SIG-M5 treated with dmso at 0.1 percent for 504 hours (cell line): ENCODE measurements around the gene DNAH11.
A peak's percentile ranks its signal among the peaks of the same experiment; 100 is the strongest.
"Not testable (repeated sequence)": the region's sequence is repeated elsewhere in the genome, so short reads cannot be mapped to it uniquely, and the experiment has no call there.

ENCODE experiments used
- DNase-seq: peaks from one replicate; lab custom pipeline; 2025; ENCODE audit not compliant: unreplicated experiment; lab: John Stamatoyannopoulos, UW

Gene DNAH11, protein sequence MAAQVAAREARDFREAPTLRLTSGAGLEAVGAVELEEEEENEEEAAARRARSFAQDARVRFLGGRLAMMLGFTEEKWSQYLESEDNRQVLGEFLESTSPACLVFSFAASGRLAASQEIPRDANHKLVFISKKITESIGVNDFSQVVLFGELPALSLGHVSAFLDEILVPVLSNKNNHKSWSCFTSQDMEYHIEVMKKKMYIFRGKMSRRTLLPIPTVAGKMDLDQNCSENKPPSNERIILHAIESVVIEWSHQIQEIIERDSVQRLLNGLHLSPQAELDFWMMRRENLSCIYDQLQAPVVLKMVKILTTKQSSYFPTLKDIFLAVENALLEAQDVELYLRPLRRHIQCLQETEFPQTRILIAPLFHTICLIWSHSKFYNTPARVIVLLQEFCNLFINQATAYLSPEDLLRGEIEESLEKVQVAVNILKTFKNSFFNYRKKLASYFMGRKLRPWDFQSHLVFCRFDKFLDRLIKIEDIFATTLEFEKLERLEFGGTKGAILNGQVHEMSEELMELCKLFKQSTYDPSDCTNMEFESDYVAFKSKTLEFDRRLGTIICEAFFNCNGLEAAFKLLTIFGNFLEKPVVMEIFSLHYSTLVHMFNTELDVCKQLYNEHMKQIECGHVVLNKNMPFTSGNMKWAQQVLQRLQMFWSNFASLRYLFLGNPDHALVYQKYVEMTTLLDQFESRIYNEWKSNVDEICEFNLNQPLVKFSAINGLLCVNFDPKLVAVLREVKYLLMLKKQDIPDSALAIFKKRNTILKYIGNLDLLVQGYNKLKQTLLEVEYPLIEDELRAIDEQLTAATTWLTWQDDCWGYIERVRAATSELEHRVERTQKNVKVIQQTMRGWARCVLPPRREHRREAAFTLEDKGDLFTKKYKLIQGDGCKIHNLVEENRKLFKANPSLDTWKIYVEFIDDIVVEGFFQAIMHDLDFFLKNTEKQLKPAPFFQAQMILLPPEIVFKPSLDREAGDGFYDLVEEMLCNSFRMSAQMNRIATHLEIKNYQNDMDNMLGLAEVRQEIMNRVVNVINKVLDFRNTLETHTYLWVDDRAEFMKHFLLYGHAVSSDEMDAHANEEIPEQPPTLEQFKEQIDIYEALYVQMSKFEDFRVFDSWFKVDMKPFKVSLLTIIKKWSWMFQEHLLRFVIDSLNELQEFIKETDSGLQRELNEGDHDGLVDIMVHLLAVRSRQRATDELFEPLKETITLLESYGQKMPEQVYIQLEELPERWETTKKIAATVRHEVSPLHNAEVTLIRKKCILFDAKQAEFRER (N-terminal part only)

GRCh38 chr7:21542891-21543527, at the start of gene DNAH11:
TSS of gene DNAH11 (plus strand) at chr7:21543039. CDS start at chr7:21543246, 207 bp downstream.
- no peak for DNase-seq

GRCh38 chr7:21495731-21496130, 47.1 kb upstream of the DNAH11 start:
- DNase-seq, result no peak

GRCh38 chr7:21497072-21497471, 45.8 kb upstream of the DNAH11 start:
- DNase-seq, result no peak

DNA sequence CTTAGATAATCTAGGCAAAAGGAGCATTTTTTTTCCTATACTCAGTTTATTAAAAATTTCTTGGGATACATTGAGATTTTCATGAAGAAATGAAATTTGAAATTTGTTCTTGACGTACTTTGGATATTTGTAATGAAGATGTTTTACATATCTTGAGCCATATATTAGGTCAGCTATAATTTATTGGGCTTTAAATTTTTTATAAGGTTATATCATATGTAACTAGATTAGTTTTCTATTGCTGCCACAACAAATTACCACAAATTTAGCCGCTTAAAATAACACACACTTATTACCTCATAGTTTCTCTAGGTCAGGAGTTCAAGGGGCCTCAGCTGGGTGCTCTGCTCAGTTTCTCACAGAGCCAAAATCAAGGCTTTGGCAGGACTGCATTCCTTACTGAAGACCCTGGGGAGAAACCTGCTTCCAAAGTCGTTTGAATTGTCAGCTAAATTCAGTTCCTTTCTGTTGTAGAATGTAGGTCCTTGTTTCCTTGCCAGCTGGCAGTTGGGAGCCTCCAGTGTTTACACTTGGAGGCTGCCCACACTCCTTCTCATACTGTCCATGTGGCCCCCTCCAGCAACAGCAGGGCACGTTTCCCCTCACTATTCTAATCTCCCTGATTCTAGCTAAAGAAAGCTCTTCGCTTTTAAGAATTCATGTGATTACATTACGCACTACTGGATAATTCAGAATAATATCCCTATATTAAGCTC, 42.6 kb upstream of the DNAH11 start:
- DNase-seq, result no peak

DNA sequence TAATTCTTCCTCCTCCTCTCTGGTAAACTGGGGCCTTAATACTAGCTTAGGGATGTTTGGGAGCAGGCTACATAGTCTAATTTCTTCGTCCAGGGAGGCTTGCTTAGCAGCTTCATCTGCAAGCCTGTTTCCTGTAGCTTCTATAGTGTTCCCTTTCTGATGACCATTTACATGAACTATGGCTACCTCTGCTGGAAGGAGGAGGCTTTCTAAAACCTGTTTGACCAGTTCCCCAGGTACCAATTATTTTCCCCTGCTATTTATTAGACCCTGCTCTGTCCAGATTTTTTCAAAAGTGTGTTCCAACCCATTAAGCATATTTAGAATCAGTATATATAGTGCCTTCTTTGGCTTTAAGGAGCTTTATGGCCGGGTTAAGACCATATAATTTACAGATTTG, 38.8 kb upstream of the DNAH11 start:
- peak; percentile 28 for DNase-seq

- DNase-seq, result peak; percentile 20
Observed at GRCh38 chr7:21507627-21508343, 35.1 kb upstream of the DNAH11 start.

- no peak for DNase-seq
Observed at GRCh38 chr7:21508538-21508937, 34.3 kb upstream of the DNAH11 start.

DNA sequence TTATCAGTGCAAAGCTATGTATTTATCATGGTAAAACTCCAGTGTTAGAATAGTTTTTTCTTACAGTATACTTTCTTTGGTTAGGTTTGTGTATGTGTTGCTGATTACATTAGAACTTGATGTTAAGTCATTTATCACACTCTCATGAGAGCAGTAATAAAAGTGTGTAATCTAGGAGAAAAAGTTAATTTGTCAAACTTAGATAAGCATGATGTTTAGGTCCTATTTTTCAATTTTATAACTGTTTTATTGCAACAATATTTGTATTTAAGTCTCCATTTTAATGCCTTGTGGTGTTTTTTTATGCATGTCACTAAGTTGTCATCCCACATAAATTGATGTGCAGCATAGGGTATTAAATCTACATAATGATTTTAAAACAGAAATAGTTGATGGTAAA, 28.8 kb upstream of the DNAH11 start:
- DNase-seq, result no peak

GRCh38 chr7:21524680-21525079, 18.2 kb upstream of the DNAH11 start:
- DNase-seq, result no peak

DNA sequence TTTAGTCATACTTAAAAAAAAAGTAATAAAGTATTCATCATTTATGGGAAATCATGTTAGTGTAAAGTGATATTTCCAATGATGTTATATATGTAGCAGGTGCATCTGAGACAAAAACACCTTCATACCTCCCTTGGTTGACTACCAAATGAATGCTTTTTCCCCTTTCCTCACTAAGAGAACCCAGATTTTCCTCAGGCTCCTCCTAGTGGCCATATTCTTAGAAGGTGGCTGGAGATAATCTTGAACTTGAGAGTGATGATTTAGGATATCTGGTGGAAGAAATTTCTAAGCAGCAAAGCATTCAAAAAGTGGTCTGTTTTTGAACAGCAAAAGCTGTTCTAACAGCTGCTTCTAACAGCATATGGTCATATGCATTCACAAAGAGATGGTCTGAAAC, 16.8 kb upstream of the DNAH11 start:
- no peak for DNase-seq

GRCh38 chr7:21526448-21526847, 16.4 kb upstream of the DNAH11 start:
- DNase-seq, result no peak

DNA sequence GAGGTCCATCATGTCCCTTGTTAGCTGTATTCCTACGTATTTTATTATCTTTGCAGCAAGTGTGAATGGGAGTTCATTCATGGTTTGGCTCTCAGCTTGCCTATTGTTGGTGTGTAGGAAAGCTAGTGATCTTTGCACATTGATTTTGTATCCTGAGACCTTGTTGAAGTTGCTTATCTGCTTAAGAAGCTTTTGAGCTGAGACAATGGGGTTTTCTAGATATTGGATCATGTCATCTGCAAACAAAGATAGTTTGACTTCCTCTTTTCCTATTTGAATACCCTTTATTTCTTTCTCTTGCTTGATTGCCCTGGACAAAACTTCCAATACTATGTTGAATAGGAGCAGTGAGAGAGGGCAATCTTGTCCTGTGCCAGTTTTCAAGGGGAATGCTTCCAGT, 10.4 kb upstream of the DNAH11 start:
- not testable (repeated sequence) for DNase-seq

GRCh38 chr7:21533646-21534045, 9.2 kb upstream of the DNAH11 start:
- not testable (repeated sequence) for DNase-seq

GRCh38 chr7:21536445-21537118, 6.3 kb upstream of the DNAH11 start:
- not testable (repeated sequence) for DNase-seq

DNA sequence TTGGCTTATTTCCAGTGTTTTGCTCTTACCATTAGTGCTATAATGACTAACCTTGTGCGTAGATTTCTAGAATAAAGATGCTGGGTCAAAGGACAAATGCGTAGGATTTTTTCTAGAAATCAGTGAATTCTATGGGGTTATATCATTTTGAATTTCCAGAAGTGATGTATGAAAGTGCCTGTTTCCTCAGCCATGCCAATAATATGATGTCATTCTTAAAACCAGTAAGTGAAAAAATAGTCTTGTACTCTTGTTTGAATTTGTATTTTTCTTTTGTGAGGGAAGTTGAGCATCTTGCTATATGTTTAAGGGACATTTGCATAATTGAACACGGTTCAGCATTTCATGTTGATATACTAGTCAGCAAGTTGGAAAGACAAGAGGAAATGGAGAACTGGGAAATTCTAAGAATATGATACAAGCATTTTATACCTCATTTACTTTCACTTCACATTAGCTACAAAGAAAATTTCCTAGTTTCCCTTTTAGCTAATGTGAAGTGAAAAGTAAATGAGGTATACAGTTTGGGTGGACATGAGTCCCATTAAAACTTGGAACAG, 3.8 kb upstream of the DNAH11 start:
- DNase-seq, result no peak

- DNase-seq, result no peak
Observed at GRCh38 chr7:21543528-21544302, 876 bp downstream of the DNAH11 start.

GRCh38 chr7:21544303-21544656, 1.4 kb downstream of the DNAH11 start:
- DNase-seq, result no peak

GRCh38 chr7:21544715-21545114, 1.9 kb downstream of the DNAH11 start:
- DNase-seq, result no peak
